Suprapubic skin (tissue), 4 donors: ENCODE data around the gene GARS1.

Experiments
- POLR2A ChIP-seq, 2 donors: fragments of 450-650 bp; IDR thresholded peaks; one replicate each; pipeline ENCODE4 v1.6.1; 2017; ENCODE audit warnings: antibody characterized with exemption in 2 of 2, mild to moderate bottlenecking in 2 of 2, moderate library complexity in 2 of 2
- POLR2AphosphoS5 ChIP-seq, 3 donors: sonication (generic); formaldehyde crosslinking; IDR thresholded peaks; one replicate each; pipeline ENCODE4 v1.6.1; 2017; ENCODE audit warnings: antibody characterized with exemption in 3 of 3
- TF ChIP-seq, protein P1 (sequence below), 2 donors: fragments of 200-600 bp in 1 of 2; fragments of 450-650 bp in 1 of 2; sonication (generic) in 1 of 2; IDR thresholded peaks; one replicate each; pipeline ENCODE4 v1.5.1; 2016 to 2019; ENCODE audit warnings: antibody characterized with exemption in 2 of 2, mild to moderate bottlenecking in 1 of 2, moderate library complexity in 1 of 2

DNA sequence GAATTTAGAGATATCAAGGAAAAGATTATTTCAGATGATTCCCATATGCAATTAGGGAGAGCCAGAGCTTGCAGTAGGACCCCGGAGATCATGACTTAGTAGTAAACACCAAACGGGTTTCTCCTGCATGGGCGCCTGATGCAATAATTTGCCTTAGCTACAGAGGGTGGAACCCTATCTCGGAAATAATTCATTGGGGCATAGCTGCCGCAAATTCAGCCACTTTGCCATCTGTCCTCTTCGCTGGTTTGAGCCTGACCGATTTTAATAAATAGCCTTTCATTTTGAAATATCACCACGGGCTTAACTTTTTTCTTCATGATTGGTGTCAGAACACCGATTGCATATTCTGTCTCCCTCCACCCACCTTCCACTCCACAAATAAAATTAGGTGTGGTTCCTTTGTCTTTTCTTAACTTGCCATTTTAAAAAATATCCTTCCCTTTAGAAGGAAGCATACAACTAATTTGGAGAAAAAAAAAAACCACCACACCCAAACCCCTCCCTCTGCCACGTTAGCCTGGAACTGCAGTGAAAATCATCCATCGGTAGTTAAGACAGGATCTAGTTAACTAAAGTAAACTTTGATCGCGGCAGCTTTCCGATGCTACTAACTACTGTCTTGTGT lies 1.4 kb downstream of the GARS1 start:
- TF ChIP-seq POLR2A (IDR thresholded peaks at IDR 0.05), result no peak
- no peak for TF ChIP-seq POLR2AphosphoS5 (IDR thresholded peaks at IDR 0.05)
- TF ChIP-seq, protein P1, sequence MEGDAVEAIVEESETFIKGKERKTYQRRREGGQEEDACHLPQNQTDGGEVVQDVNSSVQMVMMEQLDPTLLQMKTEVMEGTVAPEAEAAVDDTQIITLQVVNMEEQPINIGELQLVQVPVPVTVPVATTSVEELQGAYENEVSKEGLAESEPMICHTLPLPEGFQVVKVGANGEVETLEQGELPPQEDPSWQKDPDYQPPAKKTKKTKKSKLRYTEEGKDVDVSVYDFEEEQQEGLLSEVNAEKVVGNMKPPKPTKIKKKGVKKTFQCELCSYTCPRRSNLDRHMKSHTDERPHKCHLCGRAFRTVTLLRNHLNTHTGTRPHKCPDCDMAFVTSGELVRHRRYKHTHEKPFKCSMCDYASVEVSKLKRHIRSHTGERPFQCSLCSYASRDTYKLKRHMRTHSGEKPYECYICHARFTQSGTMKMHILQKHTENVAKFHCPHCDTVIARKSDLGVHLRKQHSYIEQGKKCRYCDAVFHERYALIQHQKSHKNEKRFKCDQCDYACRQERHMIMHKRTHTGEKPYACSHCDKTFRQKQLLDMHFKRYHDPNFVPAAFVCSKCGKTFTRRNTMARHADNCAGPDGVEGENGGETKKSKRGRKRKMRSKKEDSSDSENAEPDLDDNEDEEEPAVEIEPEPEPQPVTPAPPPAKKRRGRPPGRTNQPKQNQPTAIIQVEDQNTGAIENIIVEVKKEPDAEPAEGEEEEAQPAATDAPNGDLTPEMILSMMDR (IDR thresholded peaks at IDR 0.05), result no peak
